Measurements from ENCODE around the gene SPRR2F.
"Not testable (repeated sequence)": the region's sequence is repeated elsewhere in the genome, so short reads cannot be mapped to it uniquely, and the experiment has no call there.

SPRR2F gene, protein sequence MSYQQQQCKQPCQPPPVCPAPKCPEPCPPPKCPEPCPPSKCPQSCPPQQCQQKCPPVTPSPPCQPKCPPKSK

DNA sequence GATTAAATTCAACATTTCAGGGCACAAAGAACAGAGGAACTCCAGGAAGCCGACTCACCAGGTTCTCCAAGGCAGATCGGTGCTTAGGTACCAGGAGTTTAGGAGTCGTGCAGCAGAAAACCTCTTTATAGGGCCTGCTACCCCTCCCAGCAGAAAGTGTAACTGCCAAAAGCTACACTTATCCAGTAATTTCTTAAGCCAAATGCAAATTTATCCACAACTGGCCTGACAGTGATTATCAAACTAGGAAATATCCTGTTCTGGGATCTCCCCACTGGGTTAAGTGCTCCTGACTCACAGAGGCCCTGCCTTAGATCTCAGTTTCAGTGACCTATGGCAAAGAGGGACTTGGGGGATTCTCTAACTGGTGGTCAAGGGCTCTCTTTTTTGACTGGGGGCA, at the start of gene SPRR2F:
TSS of gene SPRR2F (minus strand) at position 101 of the 400 bp plus-strand sequence. CDS start 783 bp downstream, outside the sequence.
- no peak for DNase-seq (ENCODE audit: low read depth in 2 of 2)

DNA sequence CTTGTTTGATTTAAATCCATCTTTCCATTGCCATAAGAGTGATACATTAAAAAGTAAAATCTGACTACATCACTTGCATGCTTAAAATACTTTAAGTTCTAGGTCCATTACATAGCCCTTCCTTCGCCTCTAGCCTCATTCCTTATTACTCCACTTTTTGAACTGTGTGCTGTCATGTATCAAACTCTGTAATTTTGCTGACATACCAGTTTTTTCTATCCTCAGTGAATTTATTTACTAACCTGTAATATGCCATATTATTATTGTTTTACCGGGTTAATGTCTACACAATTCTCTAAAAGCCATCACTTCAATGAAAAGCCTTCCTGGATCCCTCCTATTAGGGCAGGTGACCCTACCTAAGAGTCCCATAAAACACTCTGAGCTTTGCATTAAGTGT, 42.2 kb upstream of the SPRR2F start:
- no peak for DNase-seq (ENCODE audit: low read depth in 2 of 2)

DNA sequence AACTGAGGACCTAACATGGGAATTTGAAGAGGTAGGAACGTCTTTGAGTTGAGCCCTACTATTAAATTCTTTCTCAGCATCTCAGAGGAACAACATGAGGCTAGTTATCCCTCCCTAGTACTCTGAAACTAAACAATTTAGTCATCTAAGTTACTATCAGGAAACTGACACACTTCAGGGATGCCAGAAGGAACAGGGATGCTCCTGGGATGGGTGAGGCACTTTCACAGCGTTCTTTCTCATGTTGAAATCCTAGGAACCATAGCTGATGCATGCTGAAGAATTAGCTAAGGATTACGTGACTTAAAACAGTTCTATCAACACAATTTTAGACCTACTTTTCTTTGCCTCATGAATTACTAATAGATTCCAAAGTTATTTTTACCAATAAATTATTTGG, 39.2 kb upstream of the SPRR2F start:
- no peak for DNase-seq (ENCODE audit: low read depth in 2 of 2)

DNA sequence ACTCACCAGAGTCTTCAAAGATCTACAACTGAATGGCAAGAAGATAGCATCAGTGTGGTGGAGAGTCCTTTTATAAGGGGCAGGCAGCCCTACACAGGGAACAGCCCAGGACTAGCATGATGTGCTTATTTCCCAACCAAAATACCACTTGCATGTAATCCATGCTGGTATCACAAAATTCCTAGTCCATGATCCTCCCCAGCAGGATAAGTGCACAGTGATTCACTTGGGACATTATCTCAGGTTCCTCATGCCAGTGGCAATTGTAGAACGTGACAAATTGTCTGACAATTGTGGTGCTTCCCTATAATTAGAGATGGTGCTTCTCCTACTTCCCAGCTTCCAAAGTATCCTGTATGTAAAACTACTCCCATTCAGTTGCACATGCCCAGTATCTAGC, 37.5 kb upstream of the SPRR2F start, which contains the start of gene SPRR2G:
TSS of gene SPRR2G (minus strand) at position 45 of the 400 bp plus-strand sequence. CDS start 780 bp downstream, outside the sequence.
- no peak for DNase-seq (ENCODE audit: low read depth in 2 of 2)

DNA sequence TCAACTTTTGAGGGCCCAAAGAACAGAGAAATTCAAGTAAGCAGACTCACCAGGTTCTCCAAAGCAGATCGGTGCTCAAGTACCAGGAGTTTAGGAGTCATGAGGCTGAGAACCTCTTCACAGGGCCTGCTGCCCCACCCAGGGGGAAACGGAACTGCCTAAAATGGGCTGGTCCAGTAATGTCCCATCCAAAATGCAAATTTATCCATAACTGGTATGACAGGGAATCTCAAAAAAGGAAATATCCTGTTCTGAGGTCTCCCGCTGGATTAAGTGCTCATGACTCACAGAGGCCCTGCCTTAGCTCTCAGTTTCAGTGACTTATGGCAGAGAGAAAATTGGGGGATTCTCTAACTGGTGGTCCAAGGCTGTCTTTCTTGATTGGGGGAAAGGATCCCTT, 28.1 kb upstream of the SPRR2F start:
- DNase-seq (ENCODE audit: low read depth in 2 of 2) = no peak

DNA sequence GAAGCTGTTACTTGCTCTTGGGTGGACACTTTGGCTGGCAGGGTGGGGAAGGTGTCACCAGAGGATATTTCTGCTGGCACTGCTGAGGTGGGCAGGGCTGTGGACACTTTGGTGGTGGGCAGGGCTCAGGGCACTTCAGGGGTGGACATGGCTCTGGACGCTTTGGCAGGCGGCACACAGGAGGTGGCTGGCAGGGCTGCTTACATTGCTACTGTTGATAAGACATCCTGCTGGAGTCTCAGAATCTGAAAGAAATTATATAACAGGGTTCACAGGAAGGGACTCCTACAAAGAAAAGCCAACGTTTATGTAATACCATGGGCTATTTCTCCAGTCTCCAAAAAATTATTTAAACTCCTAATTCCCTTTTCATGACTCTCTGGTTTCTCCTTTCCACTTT, 27.2 kb upstream of the SPRR2F start:
- DNase-seq (ENCODE audit: low read depth in 2 of 2) = no peak

DNA sequence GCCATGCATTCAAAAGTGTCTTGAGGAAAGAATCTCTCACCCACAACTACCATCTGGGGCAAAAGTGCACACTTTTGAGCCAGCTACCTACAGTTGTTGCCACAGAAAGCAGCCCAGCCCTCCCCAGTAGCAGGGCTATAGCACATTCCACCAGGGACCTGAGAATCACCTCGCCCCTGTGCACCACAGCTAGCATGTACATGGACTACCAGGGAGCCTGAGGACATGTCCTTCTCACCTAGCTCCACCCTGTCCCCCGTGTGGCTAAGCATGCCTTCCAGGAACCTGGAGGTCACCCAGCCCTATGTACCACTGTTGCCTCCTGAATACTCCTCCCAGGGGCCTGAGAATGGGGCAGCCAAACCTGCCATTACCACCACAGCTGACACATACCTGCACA, 20.4 kb upstream of the SPRR2F start:
- no peak for DNase-seq (ENCODE audit: low read depth in 2 of 2)

DNA sequence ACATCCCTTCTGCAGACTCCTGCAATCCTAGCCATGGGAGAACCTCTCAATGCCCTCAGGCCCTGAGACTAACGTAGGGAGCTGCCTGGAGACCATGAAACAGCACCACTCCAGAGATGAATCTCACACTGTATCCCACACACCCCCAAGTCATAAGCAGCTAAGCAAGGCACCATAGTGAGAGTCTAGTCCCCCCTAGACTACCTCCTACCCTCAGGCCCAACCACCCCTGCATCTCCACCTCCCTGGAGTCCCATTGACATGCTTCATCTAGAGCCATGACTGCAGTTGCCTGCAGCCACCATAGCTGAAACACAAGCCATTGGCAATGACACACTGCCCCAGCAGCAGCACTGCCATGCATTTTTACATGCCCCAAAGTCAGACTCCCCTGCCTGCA, 20.0 kb upstream of the SPRR2F start:
- no peak for DNase-seq (ENCODE audit: low read depth in 2 of 2)

DNA sequence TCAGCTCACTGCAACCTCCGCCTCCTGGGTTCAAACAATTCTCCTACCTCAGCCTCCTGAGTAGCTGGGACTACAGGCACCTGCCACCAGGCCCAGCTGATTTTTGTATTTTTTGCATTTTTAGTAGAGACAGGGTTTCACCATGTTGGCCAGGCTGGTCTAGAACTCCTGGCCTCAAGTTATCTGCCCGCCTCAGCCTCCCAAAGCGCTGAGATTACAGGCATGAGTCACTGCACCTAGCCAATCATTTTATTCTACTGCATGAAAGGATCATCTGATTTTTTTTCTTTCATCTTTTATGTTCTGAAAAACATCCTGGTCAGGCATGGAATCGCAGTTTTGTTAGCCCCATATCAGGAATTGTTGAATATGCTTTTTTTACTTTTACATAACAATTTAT, 15.4 kb upstream of the SPRR2F start:
- DNase-seq (ENCODE audit: low read depth in 2 of 2) = not testable (repeated sequence)

DNA sequence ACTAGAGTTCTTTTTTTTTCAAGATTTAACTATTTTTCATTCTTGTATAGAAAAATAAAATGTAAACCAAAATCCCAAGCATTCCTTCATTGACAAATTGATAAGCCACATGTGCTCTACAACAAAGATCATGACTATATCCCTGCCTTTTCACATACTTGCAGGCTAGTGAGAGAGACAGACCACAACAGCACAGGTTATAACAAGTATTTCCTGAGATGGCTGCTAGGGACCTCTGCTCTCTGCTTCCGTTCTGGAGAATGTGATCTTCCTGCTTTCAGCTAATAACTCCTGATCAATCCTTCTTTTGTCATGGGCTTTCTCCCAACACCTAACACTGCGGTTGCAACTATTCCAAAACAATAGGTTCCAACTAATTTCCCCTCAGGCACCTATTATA, 14.0 kb upstream of the SPRR2F start:
- no peak for DNase-seq (ENCODE audit: low read depth in 2 of 2)

DNA sequence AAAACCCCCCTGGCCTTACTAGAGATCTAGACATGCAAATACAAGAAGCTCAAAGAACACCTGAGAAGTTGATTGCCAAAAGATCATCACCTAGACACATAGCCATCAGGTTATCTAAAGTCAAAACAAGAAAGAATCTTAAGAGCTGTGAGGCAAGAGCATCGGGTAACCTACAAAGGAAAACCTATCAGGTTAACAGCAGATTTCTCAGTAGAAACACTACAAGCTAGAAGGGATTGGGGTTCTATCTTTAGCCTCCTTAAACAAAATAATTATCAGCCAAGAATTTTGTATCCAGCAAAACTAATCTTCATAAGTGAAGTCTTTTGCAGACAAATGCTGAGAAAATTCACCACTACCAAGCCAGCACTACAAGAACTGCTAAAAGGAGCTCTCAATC, 12.2 kb upstream of the SPRR2F start:
- no peak for DNase-seq (ENCODE audit: low read depth in 2 of 2)

DNA sequence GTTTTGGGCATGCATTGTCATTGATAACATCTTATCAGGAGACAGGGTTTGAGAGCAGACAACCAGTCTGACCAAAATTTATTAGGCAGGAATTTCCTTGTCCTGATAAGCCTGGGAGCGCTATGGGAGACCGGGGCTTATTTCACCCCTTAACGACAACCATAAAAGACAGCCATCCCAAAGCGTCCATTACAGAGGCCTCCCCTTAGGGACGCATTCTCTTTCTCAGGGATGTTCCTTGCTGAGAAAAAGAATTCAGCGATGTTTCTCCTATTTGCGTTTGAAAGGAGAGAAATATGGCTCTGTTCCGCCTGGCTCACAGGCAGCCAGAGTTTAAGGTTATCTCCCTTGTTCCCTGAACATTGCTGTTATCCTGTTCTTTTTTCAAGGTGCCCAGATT, 10.5 kb upstream of the SPRR2F start:
- DNase-seq (ENCODE audit: low read depth in 2 of 2) = not testable (repeated sequence)

DNA sequence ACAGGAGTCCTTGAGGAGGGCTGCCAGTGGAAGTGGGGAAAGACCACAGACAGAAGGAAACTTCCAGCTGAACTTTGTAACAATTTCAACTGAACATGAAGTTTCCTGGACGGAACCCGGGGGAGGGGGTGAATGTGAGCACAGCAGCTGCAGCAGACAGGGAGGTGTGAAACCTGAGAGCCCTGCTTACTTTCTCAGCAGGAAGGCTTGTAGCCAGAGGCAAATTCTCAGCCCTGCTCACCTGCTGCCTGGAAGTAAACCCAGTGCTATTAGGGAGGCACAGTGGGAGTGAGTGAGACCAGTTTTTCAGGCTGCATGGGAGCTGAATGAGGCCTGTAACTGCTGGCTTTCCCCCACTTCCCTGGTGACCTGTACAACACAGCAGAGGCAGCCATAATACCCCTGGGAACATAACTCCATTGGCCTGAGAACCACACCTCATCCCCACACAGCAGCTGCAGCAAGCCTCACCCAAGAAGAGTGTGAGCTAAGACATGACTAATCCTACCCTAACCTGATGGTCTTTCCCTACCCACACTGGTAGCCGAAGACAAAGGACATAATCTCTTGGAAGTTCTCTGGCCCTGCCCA, 9.6 kb upstream of the SPRR2F start:
- no peak for DNase-seq (ENCODE audit: low read depth in 2 of 2)

DNA sequence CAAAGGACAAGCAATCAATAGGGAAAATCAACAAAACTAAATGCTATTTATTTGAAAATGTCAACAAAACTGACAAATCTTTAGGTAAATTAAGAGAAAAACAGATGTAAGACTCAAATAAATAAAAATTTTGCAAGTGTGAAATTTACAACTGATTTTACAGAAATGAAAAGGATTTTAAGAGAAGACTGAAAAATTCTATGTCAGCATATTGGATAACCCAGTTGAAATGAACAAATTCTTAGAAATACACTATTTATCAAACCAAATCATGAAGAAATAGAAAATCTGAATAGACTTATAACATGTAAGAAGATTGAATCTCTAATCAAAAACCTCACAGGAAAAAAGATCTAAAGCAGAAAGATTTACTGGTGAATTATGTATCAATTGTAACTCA, 7.6 kb upstream of the SPRR2F start:
- DNase-seq (ENCODE audit: low read depth in 2 of 2) = no peak

DNA sequence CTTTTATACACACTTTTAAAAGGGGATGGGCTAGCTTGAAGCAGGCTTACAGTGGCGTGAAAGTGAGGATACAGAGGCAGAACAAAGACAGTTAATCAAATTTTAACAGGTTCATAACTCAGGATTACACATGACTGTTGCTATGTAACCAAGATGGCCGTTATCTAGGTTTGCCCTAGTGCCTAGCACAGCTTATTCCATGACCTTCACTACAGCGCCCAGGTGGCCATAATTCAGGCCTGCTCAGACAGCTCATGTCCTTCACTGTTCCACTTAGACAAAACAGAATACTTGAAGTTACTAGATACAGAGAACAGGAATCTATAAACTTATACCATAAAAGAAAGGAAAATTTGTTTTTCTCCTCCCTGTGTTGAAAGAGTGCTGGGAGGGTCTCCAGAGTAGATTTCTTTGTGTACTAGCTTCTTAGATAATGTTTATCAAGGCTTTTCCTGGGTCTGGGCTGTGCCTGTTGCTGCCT, 6.2 kb upstream of the SPRR2F start:
- DNase-seq (ENCODE audit: low read depth in 2 of 2) = no peak

DNA sequence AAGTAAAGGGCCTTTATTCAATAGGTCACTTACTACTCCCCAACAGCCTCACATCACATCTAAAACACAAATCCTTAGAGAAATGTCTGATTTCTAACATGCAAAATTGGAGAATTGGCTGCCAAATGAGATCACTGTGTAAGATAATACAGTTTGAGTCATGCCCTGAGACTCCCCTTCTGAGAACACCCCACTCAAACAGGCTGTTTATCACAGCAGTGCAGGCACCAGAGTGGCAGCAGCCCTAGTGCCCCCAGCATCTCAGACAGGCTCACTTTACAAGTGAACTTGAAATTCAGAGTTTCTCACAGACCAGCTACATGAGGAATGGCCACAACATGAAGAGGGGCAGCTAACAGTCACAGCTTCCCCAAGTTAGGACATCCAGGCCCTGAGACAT, 1.9 kb upstream of the SPRR2F start:
- not testable (repeated sequence) for DNase-seq (ENCODE audit: low read depth in 2 of 2)

DNA sequence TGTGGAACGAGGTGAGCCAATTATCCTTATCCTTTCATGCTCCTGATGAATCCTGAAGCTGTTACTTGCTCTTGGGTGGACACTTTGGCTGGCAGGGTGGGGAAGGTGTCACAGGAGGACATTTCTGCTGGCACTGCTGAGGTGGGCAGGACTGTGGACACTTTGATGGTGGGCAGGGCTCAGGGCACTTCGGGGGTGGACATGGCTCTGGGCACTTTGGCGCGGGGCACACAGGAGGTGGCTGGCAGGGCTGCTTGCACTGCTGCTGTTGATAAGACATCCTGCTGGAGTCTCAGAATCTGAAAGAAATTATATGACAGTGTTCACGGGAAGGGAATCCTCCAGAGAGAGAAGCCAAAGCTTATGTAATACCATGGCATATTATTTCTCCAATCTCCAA, 862 bp downstream of the SPRR2F start:
- DNase-seq (ENCODE audit: low read depth in 2 of 2) = not testable (repeated sequence)

DNA sequence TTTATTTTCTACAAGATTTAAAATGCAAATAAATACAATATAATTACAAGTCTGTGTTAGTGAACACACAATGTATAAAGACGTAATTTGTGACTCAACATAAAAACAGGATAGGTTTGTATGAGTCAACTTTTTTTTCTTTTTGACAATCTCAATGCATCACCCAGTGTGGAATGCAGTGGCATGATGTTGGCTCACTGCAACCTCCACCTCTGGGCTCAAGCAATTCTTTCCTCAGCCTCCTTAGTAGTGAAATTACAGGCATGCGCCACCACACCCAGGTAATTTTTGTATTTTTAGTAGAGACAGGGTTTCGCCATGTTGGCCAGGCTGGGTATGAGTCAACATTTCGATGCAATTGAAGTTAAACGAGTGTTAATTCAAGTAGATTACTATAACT, 13.1 kb downstream of the SPRR2F start:
- DNase-seq (ENCODE audit: low read depth in 2 of 2) = no peak

DNA sequence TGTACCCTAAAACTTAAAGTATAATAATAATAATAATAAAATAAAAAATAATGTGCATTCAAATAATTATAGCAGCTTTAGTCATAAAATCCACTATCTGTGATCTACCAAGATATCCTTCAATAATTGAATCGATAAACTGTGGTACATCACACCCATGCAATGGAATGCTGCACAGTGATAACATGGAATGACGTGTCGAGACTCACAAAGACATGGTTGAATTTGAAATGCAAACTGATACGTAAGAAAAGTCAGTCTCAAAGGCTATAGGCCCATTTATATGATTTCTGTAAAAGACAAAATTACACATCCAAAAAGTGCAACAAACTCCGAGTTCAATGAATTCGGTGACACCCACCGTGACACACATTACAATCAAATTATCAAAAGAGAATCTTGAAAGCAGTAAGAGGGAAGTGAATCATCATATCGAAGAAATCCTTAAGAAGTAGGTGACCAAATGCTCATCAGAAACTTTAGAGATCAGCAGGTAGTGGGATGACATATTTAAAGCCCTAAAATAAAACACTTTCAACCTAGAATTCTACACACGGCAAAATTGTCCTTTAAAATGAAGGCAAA, 13.8 kb downstream of the SPRR2F start:
- no peak for DNase-seq (ENCODE audit: low read depth in 2 of 2)

DNA sequence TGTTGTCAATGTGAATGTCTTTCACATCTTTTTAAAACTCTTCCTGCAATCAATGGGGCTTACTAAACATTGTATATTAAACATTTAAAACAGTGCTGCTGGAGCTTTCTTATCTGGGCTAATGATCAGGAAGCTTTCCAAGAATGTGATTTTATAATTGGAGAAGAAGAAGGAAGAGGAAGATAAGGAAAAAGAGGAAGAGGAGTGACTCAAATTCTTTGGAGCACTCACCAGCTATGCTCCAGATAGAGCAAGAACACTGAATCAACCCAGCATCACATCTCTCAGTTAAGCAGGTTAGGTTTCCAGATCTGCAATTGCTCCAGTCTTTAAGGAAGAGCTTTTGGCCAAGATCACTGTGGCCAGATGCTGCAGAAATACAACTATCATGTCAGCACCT, 17.6 kb downstream of the SPRR2F start:
- DNase-seq (ENCODE audit: low read depth in 2 of 2) = no peak

DNA sequence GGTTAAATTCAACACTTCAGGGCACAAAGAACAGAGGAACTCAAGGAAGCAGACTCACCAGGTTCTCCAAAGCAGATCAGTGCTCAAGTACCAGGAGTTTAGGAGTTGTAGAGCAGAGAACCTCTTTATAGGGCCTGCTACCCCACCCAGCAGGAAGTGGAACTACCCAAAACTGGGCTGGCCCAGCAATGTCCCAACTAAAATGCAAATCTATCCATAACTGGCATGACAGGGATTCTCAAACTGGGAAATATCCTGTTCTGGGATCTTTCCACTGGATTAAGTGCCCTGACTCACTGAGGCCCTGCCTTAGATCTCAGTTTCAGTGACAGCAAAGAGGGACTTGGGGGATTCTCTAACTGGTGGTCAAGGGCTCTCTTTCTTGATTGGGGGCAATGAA, 18.9 kb downstream of the SPRR2F start, which contains the start of gene SPRR2E:
TSS of gene SPRR2E (minus strand) at position 101 of the 400 bp plus-strand sequence. CDS start 775 bp downstream, outside the sequence.
- DNase-seq (ENCODE audit: low read depth in 2 of 2) = no peak

DNA sequence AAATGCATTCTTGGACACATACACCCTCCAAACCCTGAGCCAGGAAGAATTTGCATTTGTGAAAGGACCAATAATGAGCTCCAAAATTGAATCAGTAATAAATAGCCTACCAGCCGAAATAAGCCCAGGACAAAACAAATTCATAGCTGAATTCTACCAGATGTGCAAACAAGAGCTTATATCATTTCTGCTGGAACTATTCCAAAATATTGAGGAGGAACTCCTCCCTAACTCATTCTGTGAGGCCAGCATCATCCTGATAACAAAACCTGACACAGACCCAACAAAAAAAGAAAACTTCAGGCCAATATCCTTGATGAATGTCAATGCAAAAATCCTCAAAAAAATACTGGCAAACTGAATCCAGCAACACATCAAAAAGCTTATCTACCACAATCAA, 25.7 kb downstream of the SPRR2F start:
- DNase-seq (ENCODE audit: low read depth in 2 of 2) = no peak

DNA sequence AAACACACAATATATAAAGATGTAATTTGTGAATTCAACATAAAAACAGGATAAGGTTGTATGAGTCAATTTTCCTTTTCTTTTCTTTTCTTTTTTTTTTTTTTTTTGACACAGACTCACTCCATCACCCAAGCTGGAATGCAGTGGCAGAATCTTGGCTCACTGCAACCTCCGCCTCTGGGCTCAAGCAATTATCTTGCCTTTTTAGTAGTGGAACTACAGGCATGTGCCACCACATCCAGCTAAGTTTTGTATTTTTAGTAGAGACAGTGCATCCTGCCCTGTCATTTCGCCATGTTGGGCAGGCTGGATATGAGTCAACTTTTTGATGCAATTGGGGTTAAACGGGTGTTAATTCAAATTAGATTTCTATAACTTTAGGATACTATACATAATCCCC, 31.6 kb downstream of the SPRR2F start:
- no peak for DNase-seq (ENCODE audit: low read depth in 2 of 2)
